Liver (tissue), 9 donors: ENCODE results near the gene UXS1. TPM values are rescaled to one million over a fixed set of nuclear protein-coding genes. Genes with fewer than 3 reads are reported as not detected.

Source experiments
- DNase-seq: peaks from one replicate; pipeline ENCODE4 v3.0.0-alpha.2; 2017; ENCODE audit warnings: low spot score
- H3K27ac ChIP-seq, 2 donors: one replicate each; pipeline ENCODE4 v1.7.0; 2013; ENCODE audit warnings: inconsistent platforms in 2 of 2, low read length in 2 of 2, control low read depth in 1 of 2, low read depth in 1 of 2, mild to moderate bottlenecking in 1 of 2
- H3K27me3 ChIP-seq, 4 donors: one replicate each; pipeline versions ENCODE4 v1.6.1 to v1.7.0; 2013; ENCODE audit warnings: low read length in 3 of 4, inconsistent platforms in 1 of 4, mild to moderate bottlenecking in 1 of 4, moderate library complexity in 1 of 4; ENCODE audit not compliant: control insufficient read depth in 4 of 4, insufficient read depth in 4 of 4
- H3K36me3 ChIP-seq, 4 donors: one replicate each; pipeline versions ENCODE4 v1.6.1 to v1.7.0; 2013; ENCODE audit warnings: low read length in 3 of 4, mild to moderate bottlenecking in 3 of 4, low read depth in 1 of 4, moderate library complexity in 1 of 4; ENCODE audit not compliant: control insufficient read depth in 4 of 4, insufficient read depth in 3 of 4
- H3K4me1 ChIP-seq, 4 donors: one replicate each; pipeline versions ENCODE4 v1.6.1 to v1.7.0; 2013; ENCODE audit warnings: low read length in 3 of 4, mild to moderate bottlenecking in 3 of 4, moderate library complexity in 1 of 4; ENCODE audit not compliant: control insufficient read depth in 4 of 4, insufficient read depth in 4 of 4
- H3K4me3 ChIP-seq, 3 donors: one replicate each; pipeline versions ENCODE4 v1.6.1 to v1.7.0; 2013; ENCODE audit warnings: low read length in 3 of 3, control low read depth in 1 of 3, low read depth in 1 of 3, mild to moderate bottlenecking in 1 of 3
- H3K9ac ChIP-seq, 2 donors: one replicate each; pipeline ENCODE4 v1.7.0; 2013; ENCODE audit warnings: low read length in 2 of 2, mild to moderate bottlenecking in 2 of 2, moderate library complexity in 2 of 2, control low read depth in 1 of 2, low read depth in 1 of 2
- H3K9me3 ChIP-seq, 4 donors: one replicate each; pipeline versions ENCODE4 v1.6.1 to v1.7.0; 2013; ENCODE audit warnings: low read length in 3 of 4; ENCODE audit not compliant: control insufficient read depth in 4 of 4
- ATF3 ChIP-seq: IDR thresholded peaks from 2 replicates; pipeline ENCODE4 v1.6.1; 2016; ENCODE audit warnings: antibody characterized with exemption
- CTCF ChIP-seq: fragments of 150-350 bp; IDR thresholded peaks from 2 replicates; pipeline ENCODE4 v1.5.1; 2017; ENCODE audit warnings: improper control_type of control experiment, low read depth, low read length; ENCODE audit not compliant: missing input control
- FOXA1 ChIP-seq: IDR thresholded peaks from 2 replicates; pipeline ENCODE4 v1.6.1; 2016; ENCODE audit warnings: antibody characterized with exemption
- HNF4A ChIP-seq, 2 donors: conservative IDR thresholded peaks; 2 replicates each; pipeline ENCODE4 v1.6.1; 2016; ENCODE audit warnings: antibody characterized with exemption in 2 of 2, mild to moderate bottlenecking in 2 of 2
- HNF4G ChIP-seq: IDR thresholded peaks from 2 replicates; pipeline ENCODE4 v1.6.1; 2016; ENCODE audit warnings: antibody characterized with exemption
- JUND ChIP-seq, 2 donors: IDR thresholded peaks; 2 replicates each; pipeline ENCODE4 v1.6.1; 2016; ENCODE audit warnings: antibody characterized with exemption in 2 of 2
- MAX ChIP-seq: IDR thresholded peaks from 2 replicates; pipeline ENCODE4 v1.6.1; 2016; ENCODE audit warnings: antibody characterized with exemption
- NR2F2 ChIP-seq: IDR thresholded peaks from 2 replicates; pipeline ENCODE4 v1.6.1; 2016; ENCODE audit warnings: antibody characterized with exemption
- REST ChIP-seq: IDR thresholded peaks from 2 replicates; pipeline ENCODE4 v1.6.1; 2016; ENCODE audit warnings: antibody characterized with exemption, mild to moderate bottlenecking
- SP1 ChIP-seq: IDR thresholded peaks from 2 replicates; pipeline ENCODE4 v1.6.1; 2018; ENCODE audit warnings: antibody characterized with exemption, mild to moderate bottlenecking
- TAF1 ChIP-seq: conservative IDR thresholded peaks from 2 replicates; pipeline ENCODE4 v1.6.1; 2016; ENCODE audit warnings: antibody characterized with exemption, mild to moderate bottlenecking
- YY1 ChIP-seq: IDR thresholded peaks from 2 replicates; pipeline ENCODE4 v1.6.1; 2016; ENCODE audit warnings: antibody characterized with exemption, mild to moderate bottlenecking
- ZBTB33 ChIP-seq: IDR thresholded peaks from 2 replicates; pipeline ENCODE4 v1.6.1; 2016; ENCODE audit warnings: antibody characterized with exemption
- WGBS: extraction: QIAGEN DNeasy Blood & Tissue Kit; methylation state at CpG from one replicate; pipeline ENCODE4 v1.1.7; 2013; 5-methylcytosine and 5-hydroxymethylcytosine counted together
- polyA plus RNA-seq, 2 donors: library from polyadenylated mRNA; stranded (reverse) in 1 of 2; unstranded in 1 of 2; fragments of 200-250 nt in 1 of 2; fragments of >200 nt in 1 of 2; fragmentation: Nextera tagmentation in 1 of 2; extraction: Ambion mirVana in 1 of 2; gene quantifications; one replicate each; pipeline versions ENCODE4 v1.2.1 to v1.2.3, GENCODE V29; 2013 to 2015
- total RNA-seq, 2 donors: library from RNA; depleted of rRNA; stranded (reverse); fragments of >200 nt; gene quantifications; one replicate each; pipeline ENCODE4 v1.2.3, GENCODE V29; 2014
- donor health status: healthy.
- donor health status: healthy.
- donor health status: healthy.
- donor health status: healthy.
- donor health status: healthy.

The UXS1 gene
- total and polyA plus RNA-seq, 4 donors = 8.8 to 19.9 (median 10.0) TPM

- TF ChIP-seq ZBTB33 (no peak), HNF4A (conservative IDR thresholded peaks at IDR 0.05) (no peak), HNF4G (no peak)
These were observed 135.5 kb downstream of the UXS1 start (continued) for GRCh38 chr2:106058469-106059137.

- Histone ChIP-seq H3K36me3 (no peaks in the 10 kb centered on the region), H3K4me1 (no peaks in the 10 kb centered on the region), H3K27me3 (no peaks in the 10 kb centered on the region), H3K9ac (no peak overlapping the region), H3K9me3 (no peaks in the 10 kb centered on the region), H3K4me3 (no peak overlapping the region), H3K27ac (no peak overlapping the region)
- TF ChIP-seq CTCF = no peak
- TF ChIP-seq NR2F2 = no peak
- no peak for TF ChIP-seq FOXA1
- no peak for TF ChIP-seq MAX
- TF ChIP-seq REST = no peak
- DNase-seq = no peak
- WGBS = 65% methylated on average over 4 of the region's 4 CpGs
These were observed 136.9 kb downstream of the UXS1 start for GRCh38 chr2:106057206-106057605.

DNA sequence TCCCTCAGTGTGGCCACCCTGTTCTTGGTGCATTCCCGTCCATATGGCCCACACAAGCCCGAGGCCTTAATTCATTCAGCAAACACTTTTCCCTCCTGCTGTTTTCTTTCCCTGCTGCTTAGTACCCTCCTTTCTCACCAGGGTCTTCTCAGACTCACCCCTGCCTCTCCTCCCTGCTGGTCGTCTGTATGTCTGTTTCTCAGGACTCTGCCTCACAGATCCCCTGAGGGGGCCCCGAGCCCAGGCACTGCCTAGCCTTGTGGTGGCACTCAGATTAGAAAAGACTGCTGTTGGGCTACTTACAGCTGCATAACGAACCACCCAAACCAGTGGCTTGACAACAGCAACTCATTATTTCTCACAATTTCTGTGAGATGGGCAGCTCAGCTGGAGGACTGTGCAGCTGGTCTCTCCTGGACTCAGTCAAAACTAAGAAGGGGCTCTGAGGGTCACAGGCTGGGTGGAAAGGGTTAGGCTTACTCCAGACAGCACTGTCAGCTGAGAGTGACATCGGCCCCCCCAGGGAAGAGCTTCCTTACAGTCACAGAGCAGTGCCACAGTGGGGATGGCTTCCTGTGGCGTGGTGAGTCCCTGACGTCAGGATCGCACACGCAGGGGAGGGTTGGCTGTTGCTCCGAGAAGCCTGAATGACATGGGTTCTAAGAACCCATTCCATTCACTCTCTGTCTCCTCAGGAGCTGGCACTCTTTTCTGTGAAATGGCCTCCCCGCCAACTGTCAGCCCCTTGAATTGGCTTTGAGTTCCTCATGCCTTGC is 139.0 kb downstream of the UXS1 start:
- 86% methylated on average over 12 of the region's 12 CpGs for WGBS
- TF ChIP-seq HNF4G = no peak
- no peak for TF ChIP-seq TAF1
- TF ChIP-seq YY1 = no peak
- TF ChIP-seq JUND (IDR thresholded peaks at IDR 0.05) = no peak
- TF ChIP-seq HNF4A (conservative IDR thresholded peaks at IDR 0.05) = no peak
- no peak for TF ChIP-seq CTCF
- TF ChIP-seq MAX = no peak
- no peak for TF ChIP-seq SP1
- TF ChIP-seq ATF3 = no peak
- Histone ChIP-seq H3K9me3 (no peaks in the 10 kb centered on the region), H3K9ac (no peak overlapping the region), H3K4me3 (no peak overlapping the region), H3K4me1 (no peaks in the 10 kb centered on the region), H3K36me3 (no peaks in the 10 kb centered on the region), H3K27me3 (no peaks in the 10 kb centered on the region), H3K27ac (no peak overlapping the region)
- no peak for DNase-seq
